Activated T-helper 9 cell treated with anti-CD3 and anti-CD28 coated beads, Interleukin-2, amount 50 U/mL, for 16 hours (primary cell): ENCODE measurements around the gene AHSP.
"Not testable (repeated sequence)": the region's sequence is repeated elsewhere in the genome, so short reads cannot be mapped to it uniquely, and the experiment has no call there.

Experiments used
- DNase-seq: peaks from one replicate; pipeline ENCODE4 v3.0.0-alpha.2; 2020; ENCODE audit warnings: low read depth

Gene AHSP, protein sequence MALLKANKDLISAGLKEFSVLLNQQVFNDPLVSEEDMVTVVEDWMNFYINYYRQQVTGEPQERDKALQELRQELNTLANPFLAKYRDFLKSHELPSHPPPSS

DNA sequence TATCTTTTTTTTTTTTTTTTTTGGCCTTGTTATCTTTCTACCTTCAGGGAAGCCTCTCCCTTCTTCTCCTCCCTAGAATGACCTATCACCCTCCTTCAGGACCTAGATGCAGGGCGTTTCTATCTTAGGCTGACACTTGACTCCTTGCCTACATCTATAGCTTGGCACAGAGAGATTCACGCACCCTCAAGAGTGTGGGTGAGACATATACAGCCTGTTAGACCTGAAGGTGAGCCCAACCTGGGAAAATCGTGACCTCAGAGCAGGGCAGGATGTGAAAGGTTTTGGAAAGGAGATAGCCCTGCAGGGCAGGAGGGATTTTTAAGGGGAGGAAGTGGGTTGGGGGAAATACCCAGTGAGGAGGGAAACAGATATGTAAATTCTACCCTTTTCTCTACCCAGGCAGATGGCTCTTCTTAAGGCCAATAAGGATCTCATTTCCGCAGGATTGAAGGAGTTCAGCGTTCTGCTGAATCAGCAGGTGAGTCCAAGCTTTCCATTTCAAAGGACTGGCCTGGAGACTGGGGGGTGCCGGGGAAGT is at the start of gene AHSP:
Gene AHSP (plus strand): TSS at position 167 of the 541 bp plus-strand sequence. CDS start 240 bp downstream, at position 407.
- DNase-seq, result no peak

DNA sequence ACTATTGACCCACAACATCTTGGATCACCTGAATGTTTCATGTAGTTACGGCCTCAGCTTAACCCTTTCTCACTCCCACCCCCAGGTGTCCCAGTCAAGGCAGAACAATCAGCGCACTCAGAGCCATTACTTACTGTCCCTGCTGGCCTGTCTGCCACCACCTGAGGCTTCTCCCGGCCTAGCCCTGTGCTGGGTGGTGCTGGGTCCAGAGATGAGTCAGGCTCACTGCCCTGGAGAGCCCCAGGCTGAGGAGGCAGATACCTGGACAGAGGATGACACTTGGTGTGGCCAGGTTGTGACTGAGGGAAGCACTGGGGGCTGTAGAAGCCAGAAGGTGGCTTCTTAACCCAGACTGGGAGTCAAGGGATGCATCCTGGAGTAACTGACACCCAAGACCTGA is 48.7 kb upstream of the AHSP start:
- DNase-seq, result no peak

DNA sequence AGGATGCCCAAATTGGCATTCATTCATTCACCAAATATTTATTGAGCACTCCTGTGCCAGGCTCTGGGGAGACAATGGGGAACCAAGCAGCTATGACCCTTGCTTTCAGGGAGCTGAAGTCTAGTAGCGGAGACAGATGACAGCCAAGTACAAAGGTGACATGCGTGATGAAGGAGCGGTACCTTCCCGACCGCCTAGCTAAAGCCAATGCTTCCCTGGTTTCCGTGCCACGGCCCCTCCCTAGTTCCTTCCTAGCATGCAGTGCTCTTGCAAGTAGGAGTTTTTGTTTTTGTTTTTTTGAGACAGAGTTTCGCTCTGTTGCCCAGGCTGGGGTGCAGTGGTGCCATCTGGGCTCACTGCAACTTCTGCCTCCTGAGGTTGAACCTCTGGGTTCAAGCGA is 47.9 kb upstream of the AHSP start:
- no peak for DNase-seq

DNA sequence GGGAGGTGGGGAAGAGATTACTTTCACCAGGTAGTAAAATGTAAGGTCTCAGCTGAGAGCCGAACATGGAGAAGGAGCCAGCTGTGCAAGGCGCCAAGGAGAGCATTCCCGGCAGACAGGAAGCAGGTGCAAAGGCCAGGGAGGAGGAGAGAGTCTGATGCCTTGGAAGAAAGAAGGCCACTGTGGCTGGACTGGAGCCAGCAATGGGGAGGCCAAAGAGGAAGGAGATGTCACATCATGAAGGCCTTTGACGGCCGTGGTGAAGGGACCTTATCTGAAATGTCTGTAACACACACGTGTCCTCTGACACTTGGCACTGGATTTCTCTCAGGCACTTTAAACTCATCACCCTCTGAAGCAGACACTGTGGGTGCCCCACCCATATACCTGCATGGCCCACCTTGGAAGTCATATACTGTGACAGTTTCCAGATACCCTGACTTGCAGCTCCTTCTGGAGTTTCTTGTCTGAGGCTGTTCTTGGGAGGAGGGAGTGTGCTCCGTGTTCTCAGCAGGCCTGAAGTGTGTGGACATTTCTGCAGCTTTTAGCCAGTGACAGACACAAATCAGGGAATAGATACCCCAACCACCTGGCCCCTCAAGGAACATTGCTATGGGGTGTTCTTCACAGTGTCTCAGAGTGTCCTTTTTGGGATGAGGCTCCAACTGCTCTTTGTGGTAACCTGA is 46.7 kb upstream of the AHSP start:
- DNase-seq, result no peak

DNA sequence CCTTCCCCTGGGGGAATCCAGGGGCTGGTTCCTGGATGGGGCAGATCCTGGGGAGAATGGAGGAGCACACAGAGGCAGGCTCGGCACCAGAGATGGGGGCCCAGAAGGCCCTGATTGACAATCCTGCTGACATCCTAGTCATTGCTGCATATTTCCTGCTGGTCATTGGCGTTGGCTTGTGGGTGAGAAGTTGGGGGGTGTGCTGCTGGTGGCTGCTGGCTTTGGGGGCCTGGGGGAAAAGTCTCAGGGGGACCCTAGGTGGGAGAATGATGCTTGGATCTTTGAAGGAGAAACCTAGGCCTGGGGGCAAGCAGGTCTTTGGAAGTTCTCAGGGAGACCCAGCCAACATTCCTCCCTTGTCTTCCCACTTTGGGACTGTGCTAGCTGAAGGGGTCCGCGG is 44.6 kb upstream of the AHSP start, which contains the start of gene SLC5A2:
Gene SLC5A2 (plus strand): TSS at position 43 of the 400 bp plus-strand sequence. CDS start 14 bp downstream, at position 57.
- DNase-seq, result no peak

DNA sequence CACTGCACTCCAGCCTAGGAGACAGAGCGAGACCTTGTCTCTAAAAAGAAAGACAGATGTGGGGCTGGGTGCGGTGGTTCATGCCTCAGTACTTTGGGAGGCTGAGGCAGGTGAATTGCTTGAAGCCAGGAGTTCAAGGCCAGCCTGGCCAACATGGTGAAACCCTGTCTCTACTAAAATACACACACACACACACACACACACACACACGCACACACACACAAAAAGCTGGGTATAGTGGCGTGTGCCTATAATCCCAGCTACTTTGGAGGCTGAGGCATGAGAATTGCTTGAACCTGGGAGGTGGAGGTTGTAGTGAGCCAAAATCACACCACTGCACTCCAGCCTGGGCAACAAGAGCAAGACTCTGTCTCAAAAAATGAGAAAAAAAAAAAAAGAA is 43.7 kb upstream of the AHSP start:
- DNase-seq, result not testable (repeated sequence)

DNA sequence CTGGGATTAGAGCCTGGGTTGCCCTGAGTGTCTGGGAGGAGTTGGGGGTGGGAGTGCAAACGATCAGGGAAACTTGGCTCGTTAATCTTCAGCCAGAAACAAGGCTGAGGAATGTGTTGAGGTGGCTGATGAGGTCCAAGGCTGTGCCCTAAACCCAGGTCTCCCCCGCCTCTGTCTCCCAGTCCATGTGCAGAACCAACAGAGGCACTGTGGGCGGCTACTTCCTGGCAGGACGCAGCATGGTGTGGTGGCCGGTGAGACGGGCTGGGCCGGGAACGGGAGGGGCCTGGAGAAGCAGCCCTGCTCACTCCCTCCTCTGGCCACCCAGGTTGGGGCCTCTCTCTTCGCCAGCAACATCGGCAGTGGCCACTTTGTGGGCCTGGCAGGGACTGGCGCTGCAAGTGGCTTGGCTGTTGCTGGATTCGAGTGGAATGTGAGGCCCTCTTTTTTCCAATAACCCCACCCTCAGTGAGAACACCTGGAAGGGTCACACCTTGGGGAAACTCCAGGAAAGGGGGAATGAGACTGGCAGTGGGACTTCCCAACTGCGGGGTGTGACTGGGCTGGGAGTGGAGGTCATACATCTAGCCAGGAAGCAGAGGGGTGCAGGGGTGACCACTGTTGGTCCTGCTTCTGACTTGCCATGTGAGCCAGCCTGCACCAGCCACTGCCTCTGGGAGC is 43.1 kb upstream of the AHSP start:
- DNase-seq, result no peak

DNA sequence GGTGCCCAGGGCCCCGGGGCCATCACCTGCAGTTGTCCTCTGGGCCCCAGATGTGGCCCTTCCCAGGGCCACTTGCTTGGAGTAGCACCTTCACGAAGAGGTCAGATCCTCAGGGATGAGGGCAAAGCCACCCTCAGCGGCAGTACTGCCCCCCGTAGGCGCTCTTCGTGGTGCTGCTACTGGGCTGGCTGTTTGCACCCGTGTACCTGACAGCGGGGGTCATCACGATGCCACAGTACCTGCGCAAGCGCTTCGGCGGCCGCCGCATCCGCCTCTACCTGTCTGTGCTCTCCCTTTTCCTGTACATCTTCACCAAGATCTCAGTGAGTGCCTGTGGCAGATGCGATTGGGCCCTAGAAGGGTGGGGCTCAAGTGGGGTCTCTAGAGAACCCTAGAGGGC is 42.1 kb upstream of the AHSP start:
- DNase-seq, result no peak

DNA sequence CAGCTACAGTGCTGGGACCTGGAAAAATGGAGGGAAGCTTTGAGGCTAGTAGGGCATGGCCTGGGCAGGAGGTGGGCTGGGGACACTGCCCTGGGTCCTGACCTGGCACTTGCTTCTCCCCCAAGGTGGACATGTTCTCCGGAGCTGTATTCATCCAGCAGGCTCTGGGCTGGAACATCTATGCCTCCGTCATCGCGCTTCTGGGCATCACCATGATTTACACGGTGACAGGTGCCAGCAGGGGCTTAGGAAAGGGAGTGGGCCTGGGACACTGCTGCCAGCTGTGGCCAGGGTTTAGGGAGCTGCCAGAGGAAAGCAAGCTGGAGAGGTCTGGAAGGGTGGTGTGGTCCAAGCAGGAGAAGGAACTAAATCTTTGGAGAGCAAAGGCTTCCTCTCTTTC is 41.7 kb upstream of the AHSP start:
- no peak for DNase-seq

DNA sequence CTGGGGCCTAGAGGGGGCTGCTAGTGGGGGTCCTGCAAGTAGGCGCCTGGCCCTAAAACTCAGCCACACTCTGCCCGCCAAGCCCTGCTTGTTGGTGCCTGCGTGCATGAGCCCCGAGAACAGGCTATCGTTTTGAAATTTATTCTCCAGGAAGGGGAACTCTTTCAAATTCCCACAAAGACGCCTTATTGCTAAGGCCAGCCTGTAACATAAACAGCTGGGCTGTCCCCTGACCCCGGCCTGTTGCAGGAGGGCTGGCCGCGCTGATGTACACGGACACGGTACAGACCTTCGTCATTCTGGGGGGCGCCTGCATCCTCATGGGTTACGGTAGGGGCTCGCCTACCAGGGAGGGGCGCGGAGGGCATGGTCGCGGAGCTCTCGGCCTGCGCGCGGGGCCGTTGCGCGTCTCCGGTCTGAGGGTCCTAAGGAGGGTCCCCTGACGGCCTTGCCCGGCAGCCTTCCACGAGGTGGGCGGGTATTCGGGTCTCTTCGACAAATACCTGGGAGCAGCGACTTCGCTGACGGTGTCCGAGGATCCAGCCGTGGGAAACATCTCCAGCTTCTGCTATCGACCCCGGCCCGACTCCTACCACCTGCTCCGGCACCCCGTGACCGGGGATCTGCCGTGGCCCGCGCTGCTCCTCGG is 40.5 kb upstream of the AHSP start:
- DNase-seq, result no peak

DNA sequence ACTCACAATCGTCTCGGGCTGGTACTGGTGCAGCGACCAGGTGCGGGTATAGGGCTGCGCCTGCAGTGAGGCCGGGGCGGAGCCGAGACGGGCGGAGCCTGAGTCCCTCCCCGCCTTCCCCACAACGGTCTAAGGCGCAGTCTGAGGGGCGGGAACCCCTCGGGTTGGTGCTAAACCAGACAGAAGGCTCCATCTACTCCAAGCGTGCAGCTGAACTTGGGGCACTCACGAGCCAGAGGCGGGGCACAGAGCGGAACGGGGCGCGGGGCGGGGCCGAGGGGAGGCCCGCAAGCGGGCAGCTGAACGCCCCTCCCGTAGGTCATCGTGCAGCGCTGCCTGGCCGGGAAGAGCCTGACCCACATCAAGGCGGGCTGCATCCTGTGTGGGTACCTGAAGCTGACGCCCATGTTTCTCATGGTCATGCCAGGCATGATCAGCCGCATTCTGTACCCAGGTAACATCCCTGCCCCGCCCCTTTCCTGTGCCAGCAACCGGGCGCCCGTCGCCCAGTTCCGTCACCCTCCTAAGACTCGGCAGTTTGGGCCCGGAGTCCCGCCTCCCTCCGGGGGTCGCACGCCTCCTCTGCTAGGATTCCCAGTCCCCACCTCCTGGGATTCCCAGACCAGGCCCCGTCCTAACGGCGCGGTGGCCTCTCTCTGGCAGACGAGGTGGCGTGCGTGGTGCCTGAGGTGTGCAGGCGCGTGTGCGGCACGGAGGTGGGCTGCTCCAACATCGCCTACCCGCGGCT is 39.8 kb upstream of the AHSP start:
- DNase-seq, result peak; percentile 56

DNA sequence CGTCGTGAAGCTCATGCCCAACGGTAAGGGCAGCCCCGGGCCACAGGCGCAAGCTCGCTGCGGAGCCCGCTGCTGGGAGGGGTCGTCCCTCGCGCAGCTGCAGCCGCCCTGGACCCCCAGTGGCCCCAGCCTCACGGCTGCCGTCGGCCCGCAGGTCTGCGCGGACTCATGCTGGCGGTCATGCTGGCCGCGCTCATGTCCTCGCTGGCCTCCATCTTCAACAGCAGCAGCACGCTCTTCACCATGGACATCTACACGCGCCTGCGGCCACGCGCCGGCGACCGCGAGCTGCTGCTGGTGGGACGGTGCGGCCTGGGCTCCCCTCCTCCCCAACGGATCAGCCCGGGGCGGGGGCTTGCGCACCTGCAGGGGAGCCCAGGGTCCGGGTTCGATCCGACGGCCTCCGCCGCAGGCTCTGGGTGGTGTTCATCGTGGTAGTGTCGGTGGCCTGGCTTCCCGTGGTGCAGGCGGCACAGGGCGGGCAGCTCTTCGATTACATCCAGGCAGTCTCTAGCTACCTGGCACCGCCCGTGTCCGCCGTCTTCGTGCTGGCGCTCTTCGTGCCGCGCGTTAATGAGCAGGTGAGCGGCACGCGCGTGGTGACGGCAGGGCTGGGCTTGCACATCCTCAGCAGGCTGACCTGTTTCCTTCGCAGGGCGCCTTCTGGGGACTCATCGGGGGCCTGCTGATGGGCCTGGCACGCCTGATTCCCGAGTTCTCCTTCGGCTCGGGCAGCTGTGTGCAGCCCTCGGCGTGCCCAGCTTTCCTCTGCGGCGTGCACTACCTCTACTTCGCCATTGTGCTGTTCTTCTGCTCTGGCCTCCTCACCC is 39.0 kb upstream of the AHSP start:
- no peak for DNase-seq

DNA sequence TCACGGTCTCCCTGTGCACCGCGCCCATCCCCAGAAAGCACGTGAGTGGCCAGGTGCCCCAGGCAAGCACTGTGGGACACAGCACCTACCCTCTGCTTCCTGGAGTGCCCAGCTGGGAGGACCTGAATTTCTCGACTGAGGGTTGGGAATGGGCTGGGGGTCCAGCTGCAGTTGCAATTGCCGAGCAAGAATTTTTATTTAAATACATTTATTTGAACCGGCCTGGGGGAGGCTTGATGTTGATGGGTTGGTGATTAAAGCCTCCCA is 38.5 kb upstream of the AHSP start:
- DNase-seq, result no peak

DNA sequence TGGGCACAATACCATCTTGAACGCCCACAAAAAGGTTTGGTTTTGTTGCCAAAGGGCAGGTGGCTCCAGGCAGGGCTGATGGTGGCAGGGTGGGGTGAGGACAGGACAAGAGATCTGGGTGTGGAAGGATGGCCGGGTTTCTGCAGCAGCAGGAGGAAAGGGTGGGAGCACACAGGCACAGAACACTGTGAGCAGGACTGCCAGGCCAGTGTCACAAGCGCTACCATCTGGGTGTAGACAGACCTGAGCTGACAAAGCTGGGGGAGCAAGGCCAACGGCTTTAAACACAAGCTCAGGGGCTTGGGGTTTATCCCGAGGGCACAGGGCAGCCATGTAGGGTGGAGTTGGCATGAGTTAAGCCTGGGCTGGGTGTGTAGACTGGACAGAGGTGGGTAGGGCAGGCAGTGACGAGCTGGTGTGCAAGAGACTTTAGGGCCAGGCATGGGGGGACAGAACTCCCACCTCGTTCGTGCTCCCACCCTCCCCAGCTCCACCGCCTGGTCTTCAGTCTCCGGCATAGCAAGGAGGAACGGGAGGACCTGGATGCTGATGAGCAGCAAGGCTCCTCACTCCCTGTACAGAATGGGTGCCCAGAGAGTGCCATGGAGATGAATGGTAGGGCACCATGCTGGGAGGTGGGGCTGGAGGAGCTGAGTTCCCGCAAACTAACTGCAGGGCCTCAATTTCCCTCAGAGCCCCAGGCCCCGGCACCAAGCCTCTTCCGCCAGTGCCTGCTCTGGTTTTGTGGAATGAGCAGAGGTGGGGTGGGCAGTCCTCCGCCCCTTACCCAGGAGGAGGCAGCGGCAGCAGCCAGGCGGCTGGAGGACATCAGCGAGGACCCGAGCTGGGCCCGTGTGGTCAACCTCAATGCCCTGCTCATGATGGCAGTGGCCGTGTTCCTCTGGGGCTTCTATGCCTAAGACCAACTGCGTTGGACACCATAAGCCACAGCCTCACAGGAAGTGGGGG is 37.8 kb upstream of the AHSP start:
- DNase-seq, result no peak

DNA sequence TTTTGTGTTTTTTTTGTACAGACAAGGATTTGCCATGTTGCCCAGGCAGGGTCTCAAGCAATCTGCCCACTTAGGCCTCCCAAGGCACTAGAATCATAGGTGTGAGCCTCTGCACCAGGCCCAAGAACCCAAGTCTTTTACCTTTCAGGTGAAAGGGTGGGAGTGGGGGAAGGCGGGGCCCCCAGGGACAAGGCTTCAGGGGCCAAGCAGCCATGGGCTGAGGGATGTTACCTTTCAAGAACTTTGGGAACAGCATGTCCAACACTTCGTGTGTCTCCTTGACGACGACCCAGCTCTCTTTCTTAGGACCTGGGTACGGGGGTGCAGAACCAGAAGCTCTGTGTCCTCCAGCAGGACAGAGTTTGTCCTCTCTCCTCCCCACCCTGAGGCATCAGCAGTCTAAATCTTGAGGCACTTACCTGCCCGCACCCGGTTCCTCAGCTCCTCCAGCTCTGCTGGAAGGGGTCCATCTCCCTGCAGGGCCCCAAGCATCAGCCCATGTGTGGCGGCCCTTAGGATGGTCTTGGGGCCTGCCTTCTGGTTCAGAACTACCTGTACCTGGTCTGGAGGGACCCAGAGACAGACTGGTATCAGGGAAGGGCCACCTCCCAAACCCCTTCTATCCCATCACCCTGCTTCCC is 35.8 kb upstream of the AHSP start:
- DNase-seq, result no peak

DNA sequence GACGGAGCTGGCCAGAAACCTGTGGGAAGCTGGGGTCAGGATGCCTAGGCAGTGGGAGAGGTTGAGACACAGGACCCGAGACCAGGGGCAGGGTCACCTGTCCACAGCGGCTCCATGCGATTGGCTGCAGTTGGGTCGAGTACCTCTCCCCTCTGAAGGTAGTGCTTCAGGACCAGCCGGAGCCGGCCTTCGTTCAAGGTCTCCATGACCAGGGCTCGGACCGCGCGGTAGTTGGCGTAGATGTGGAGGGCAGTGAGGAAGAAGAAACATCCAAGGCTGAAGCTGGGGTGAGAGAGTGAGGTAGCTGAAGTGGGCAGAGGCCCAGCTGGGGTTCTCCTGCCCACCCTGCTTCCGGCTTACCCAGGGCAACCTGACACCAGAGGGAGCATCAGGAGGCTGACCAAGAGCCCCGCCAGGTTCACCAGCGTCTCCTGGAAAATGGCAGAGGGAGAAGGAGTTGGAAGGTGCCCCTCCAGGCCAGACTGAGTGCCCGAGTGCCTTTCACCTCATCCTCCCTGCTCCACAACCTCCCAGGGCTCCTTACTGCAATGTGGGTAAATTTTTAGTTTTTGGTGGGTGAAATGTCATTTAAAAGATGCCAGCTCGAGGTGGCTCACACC is 34.1 kb upstream of the AHSP start:
- no peak for DNase-seq

DNA sequence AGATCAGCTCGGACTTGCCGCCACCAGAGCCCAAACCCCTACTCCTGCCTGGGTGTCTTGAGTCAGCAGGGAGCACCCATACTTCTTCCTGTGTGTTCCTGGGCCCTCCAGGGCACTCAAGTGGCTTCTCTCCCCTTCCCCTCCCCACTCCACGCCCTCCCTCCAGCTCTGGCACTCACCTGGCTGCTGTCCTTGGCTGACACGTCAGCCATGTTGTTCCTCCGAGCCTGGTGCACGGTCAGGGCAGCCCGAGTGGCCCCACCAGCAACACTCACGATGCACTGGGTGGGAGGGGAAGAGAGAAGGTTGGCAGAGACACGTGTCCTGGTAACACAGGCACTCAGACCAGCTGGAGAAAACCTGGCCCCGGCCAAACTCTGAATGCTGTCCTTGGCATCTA is 31.0 kb upstream of the AHSP start:
- no peak for DNase-seq

DNA sequence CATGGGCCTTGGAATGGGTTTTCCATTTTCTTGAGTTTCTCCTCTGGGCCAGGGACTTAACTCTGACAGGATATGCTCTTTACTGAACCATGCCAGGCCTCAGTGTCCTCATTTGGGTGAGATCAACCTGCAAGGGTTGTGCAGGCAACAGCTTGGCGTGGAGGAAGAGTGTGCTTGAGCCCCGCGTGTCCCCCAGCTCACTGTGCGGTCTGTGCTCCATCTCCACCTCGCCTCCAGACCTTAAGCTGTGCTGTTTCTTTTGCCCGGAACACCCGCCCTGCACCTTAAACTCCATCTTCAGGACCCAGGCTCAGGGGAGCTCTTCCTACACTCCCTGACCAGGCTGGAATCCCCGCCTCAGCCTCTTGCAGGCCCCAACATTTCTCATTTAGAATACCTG is 29.2 kb upstream of the AHSP start:
- no peak for DNase-seq

DNA sequence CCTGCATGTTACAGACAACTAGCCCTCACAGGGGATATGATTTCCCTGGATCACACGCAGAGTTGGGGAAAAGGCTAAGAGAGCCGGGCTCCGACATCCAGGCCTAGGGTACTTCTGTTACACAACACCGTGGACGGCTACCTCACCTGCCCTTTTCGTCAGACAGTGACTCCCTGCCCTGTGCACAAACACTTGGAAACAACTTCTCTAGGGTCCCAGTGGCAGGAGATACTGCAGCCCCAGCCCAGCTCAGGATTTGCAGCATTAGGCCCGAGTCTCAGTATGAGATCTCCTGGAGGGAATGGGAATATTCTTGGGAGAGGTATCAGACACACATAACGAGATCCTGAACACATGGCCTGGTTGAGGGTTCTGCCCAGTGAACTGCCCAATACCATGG is 27.8 kb upstream of the AHSP start:
- DNase-seq, result no peak
